IMR-90 (cell line): ENCODE results near the gene SRPK2. TPM values are rescaled to one million over a fixed set of nuclear protein-coding genes. Genes with fewer than 3 reads are reported as not detected.
A peak's percentile ranks its signal among the peaks of the same experiment; 100 is the strongest.

Source experiments
- ATAC-seq: fragments of 200-7000 bp; cut with Tn5 transposase; 2 replicates; pipeline ENCODE4 v1.9.1; 2020; ENCODE audit warnings: low read depth, mild to moderate bottlenecking, moderate library complexity
- Bru-seq: library from RNA; stranded (reverse); fragments of 400-500 nt; gene quantifications from one replicate; lab custom pipeline; 2021; lab: Mats Ljungman, UMichigan
- BruChase-seq, 2 experiments: library from RNA; stranded (reverse); fragments of 400-500 nt; gene quantifications; one replicate each; lab custom pipeline; 2021; lab: Mats Ljungman, UMichigan
- BruUV-seq: library from RNA; stranded (reverse); fragments of 400-500 nt; replicated peaks from 2 replicates; lab custom pipeline; 2021; lab: Mats Ljungman, UMichigan
- CTCF ChIA-PET: fragments of 300-600 bp; formaldehyde crosslinking; extraction: SDS; loops from one replicate; lab custom pipeline; 2021; ENCODE audit warnings: antibody characterized with exemption; lab: Yijun Ruan, JAX
- POLR2A ChIA-PET: fragments of 300-600 bp; sonication (Branson Sonifier 250); formaldehyde crosslinking; loops from one replicate; lab custom pipeline; 2022; ENCODE audit warnings: antibody characterized with exemption; ENCODE audit not compliant: unreplicated experiment; lab: Charles Lee
- DNase-seq: peaks from one replicate; pipeline ENCODE4 v3.0.0; 2013
- H2AFZ ChIP-seq: replicated peaks from 2 replicates; pipeline ENCODE3; 2013; ENCODE audit warnings: low read length, mild to moderate bottlenecking; ENCODE audit not compliant: poor library complexity
- H2AK5ac ChIP-seq: 2 replicates; pipeline ENCODE4 v1.6.1; 2013; ENCODE audit warnings: low read depth, low read length, inconsistent platforms
- H2AK9ac ChIP-seq: replicated peaks from 2 replicates; pipeline ENCODE3; 2013; ENCODE audit warnings: mild to moderate bottlenecking, low read depth, low read length, moderate library complexity; ENCODE audit not compliant: poor library complexity
- H2BK120ac ChIP-seq: 2 replicates; pipeline ENCODE4 v1.6.1; 2013; ENCODE audit warnings: low read depth, low read length, inconsistent platforms
- H2BK15ac ChIP-seq: 3 replicates; pipeline ENCODE4 v1.6.1; 2013; ENCODE audit warnings: low read depth, low read length, inconsistent platforms
- H2BK20ac ChIP-seq: 2 replicates; pipeline ENCODE4 v1.6.1; 2013; ENCODE audit warnings: low read depth, mild to moderate bottlenecking, inconsistent platforms, low read length, moderate library complexity
- H2BK5ac ChIP-seq: 2 replicates; pipeline ENCODE4 v1.6.1; 2013; ENCODE audit warnings: mild to moderate bottlenecking, low read depth, low read length, inconsistent platforms; ENCODE audit not compliant: poor library complexity, severe bottlenecking
- H3K14ac ChIP-seq: replicated peaks from 2 replicates; pipeline ENCODE4 v1.6.1; 2013; ENCODE audit warnings: low read depth, low read length, inconsistent platforms
- H3K18ac ChIP-seq: 2 replicates; pipeline ENCODE4 v1.6.1; 2013; ENCODE audit warnings: low read depth, low read length, control low read depth
- H3K23ac ChIP-seq: 2 replicates; pipeline ENCODE4 v1.6.1; 2013; ENCODE audit warnings: low read depth, low read length, inconsistent platforms
- H3K27ac ChIP-seq: 2 replicates; pipeline ENCODE4 v1.5.1; 2013; ENCODE audit warnings: mild to moderate bottlenecking, control low read depth, low read length; ENCODE audit not compliant: insufficient read depth
- H3K27me3 ChIP-seq: 2 replicates; pipeline ENCODE4 v1.6.1; 2013; ENCODE audit warnings: low read length; ENCODE audit not compliant: control insufficient read depth, insufficient read depth
- H3K36me3 ChIP-seq: 2 replicates; pipeline ENCODE4 v1.6.1; 2013; ENCODE audit warnings: low read length, mixed read lengths; ENCODE audit not compliant: control insufficient read depth, insufficient read depth
- H3K4ac ChIP-seq: 2 replicates; pipeline ENCODE4 v1.6.1; 2013; ENCODE audit warnings: low read depth, low read length, inconsistent platforms
- H3K4me1 ChIP-seq: 2 replicates; pipeline ENCODE4 v1.6.1; 2013; ENCODE audit warnings: low read length, mixed read lengths; ENCODE audit not compliant: control insufficient read depth, insufficient read depth
- H3K4me2 ChIP-seq: 2 replicates; pipeline ENCODE4 v1.6.1; 2013; ENCODE audit warnings: low read depth, mild to moderate bottlenecking, control low read depth, low read length, moderate library complexity
- H3K4me3 ChIP-seq: 2 replicates; pipeline ENCODE4 v1.5.1; 2013; ENCODE audit warnings: low read depth, mild to moderate bottlenecking, control low read depth, low read length, moderate library complexity; ENCODE audit not compliant: insufficient read depth
- H3K56ac ChIP-seq: 2 replicates; pipeline ENCODE4 v1.6.1; 2013; ENCODE audit warnings: low read length, inconsistent platforms; ENCODE audit not compliant: insufficient read depth; ENCODE audit errors: extremely low read depth
- H3K79me1 ChIP-seq, 2 experiments: 2 replicates each; pipeline ENCODE4 v1.6.1; 2013; ENCODE audit warnings: low read length in 2 of 2, inconsistent platforms in 1 of 2, low read depth in 1 of 2
- H3K9ac ChIP-seq: 2 replicates; pipeline ENCODE4 v1.6.1; 2013; ENCODE audit warnings: low read depth, low read length, control low read depth
- H3K9me1 ChIP-seq: 2 replicates; pipeline ENCODE4 v1.6.1; 2013; ENCODE audit warnings: low read length, inconsistent platforms; ENCODE audit not compliant: insufficient read depth
- H3K9me3 ChIP-seq: 2 replicates; pipeline ENCODE4 v1.6.1; 2013; ENCODE audit warnings: low read length; ENCODE audit not compliant: control insufficient read depth, insufficient read depth
- H4K20me1 ChIP-seq: 2 replicates; pipeline ENCODE4 v1.6.1; 2013; ENCODE audit warnings: low read length, inconsistent platforms; ENCODE audit not compliant: insufficient read depth
- H4K5ac ChIP-seq: 2 replicates; pipeline ENCODE4 v1.6.1; 2013; ENCODE audit warnings: mild to moderate bottlenecking, low read depth, low read length, control low read depth
- H4K8ac ChIP-seq, 2 experiments: 2 replicates each; pipeline ENCODE4 v1.6.1; 2013; ENCODE audit warnings: low read depth in 2 of 2, low read length in 2 of 2, control low read depth in 1 of 2, inconsistent platforms in 1 of 2
- H4K91ac ChIP-seq: 2 replicates; pipeline ENCODE4 v1.6.1; 2013; ENCODE audit warnings: low read depth, low read length, inconsistent platforms; ENCODE audit not compliant: insufficient read depth
- BHLHE40 ChIP-seq: fragments of 150-350 bp; IDR thresholded peaks from 2 replicates; pipeline ENCODE4 v1.6.1; 2016; ENCODE audit warnings: mild to moderate bottlenecking, low read depth, low read length
- MXI1 ChIP-seq: IDR thresholded peaks from 2 replicates; pipeline ENCODE4 v1.6.1; 2012; ENCODE audit warnings: low read depth, mild to moderate bottlenecking, low read length, moderate library complexity, borderline replicate concordance
- POLR2A ChIP-seq: IDR thresholded peaks from 2 replicates; pipeline ENCODE4 v1.6.1; 2012; ENCODE audit warnings: mild to moderate bottlenecking, low read depth, low read length
- WGBS, 2 experiments: methylation state at CpG; one replicate each; pipeline versions ENCODE4 v1.1.5 to v1.1.7; 2013; ENCODE audit warnings: missing lambda C conversion rate in 2 of 2; ENCODE audit not compliant: insufficient read length in 1 of 2; ENCODE audit errors: extremely low coverage in 2 of 2; 5-methylcytosine and 5-hydroxymethylcytosine counted together
- dilution Hi-C: fragments of 300-500 bp; cut with HindIII; formaldehyde crosslinking; loops from one replicate; pipeline ENCODE4 v1.14.3; 2018; ENCODE audit warnings: low sequenced_read_pairs; ENCODE audit not compliant: unreplicated experiment
- in situ Hi-C: fragments of 300-500 bp; cut with MboI; formaldehyde crosslinking; loops from 3 replicates; pipeline ENCODE4 v1.14.3; 2019; ENCODE audit warnings: low sequenced_read_pairs, inconsistent platforms, mixed read lengths
- intact Hi-C: fragments of 100-400 bp; cut with micrococcal nuclease; formaldehyde crosslinking; loops from 2 replicates; pipeline ENCODE4 v1.10.0; 2022
- long read RNA-seq: library from polyadenylated mRNA; unstranded; transcript quantifications from one replicate; pipeline ENCODE4 v2.0.0, GENCODE V29; 2021; ENCODE audit not compliant: unreplicated experiment
- polyA plus RNA-seq, 3 experiments: library from polyadenylated mRNA; depleted of rRNA; stranded (reverse); fragments of >200 nt; gene quantifications; 2 replicates each; pipeline ENCODE4 v1.2.3, GENCODE V29; 2012; ENCODE audit warnings: low replicate concordance in 1 of 3
- total RNA-seq: library from RNA; depleted of rRNA; stranded (reverse); fragments of >200 nt; gene quantifications from 2 replicates; pipeline ENCODE4 v1.2.3, GENCODE V29; 2012; rRNA removed
- TF ChIP-seq, protein P1 (sequence below): conservative IDR thresholded peaks from 2 replicates; pipeline ENCODE4 v1.5.1; 2012; ENCODE audit warnings: mild to moderate bottlenecking, low read depth, low read length, improper control_type of control experiment

The SRPK2 gene
- total RNA-seq (33.0 and 34.7 TPM in 2 replicates), polyA plus RNA-seq (2012; rRNA removed) (9.2 and 13.2 TPM in 2 replicates), Bru-seq, nascent RNA (percentile 91 among the genes with signal in this experiment), BruChase-seq, experiment 1, labeled RNA remaining after a 6-hour chase (percentile 95 among the genes with signal in this experiment), BruChase-seq, experiment 2, labeled RNA remaining after a 2-hour chase (percentile 92 among the genes with signal in this experiment)
- 3.0 and 5.2 TPM in 2 replicates for polyA plus RNA-seq (2012; cell fraction: cytosol; rRNA removed)
- 2.9 and 15.3 TPM in 2 replicates for polyA plus RNA-seq (2012; cell fraction: nucleus; rRNA removed; ENCODE audit: low replicate concordance)
- long read RNA-seq, transcript SRPK2-202 (16 exons, 3,650 nt): major isoform, 5 of 35 reads
- long read RNA-seq, partial matches to known transcripts: 21 of 35 reads
- long read RNA-seq, other reads (novel, unspliced or antisense): 7 of 35 reads

GRCh38 chr7:105388356-105389087 is at the start of gene SRPK2:
Gene SRPK2, minus strand, starts transcription at chr7:105388921.
- Histone ChIP-seq H3K14ac (0 out of 2 replicates have a peak within 1 kb of the TSS, but pooled peaks have one; percentile 70), H2BK120ac (no peak within 1 kb of the TSS), H3K9me1 (no peaks in the 10 kb centered on the region), H3K27me3 (no peaks in the 10 kb centered on the region), H3K18ac (no peak within 1 kb of the TSS), H3K4me3 (peak within 1 kb of the TSS; percentile 92), H4K91ac (no peak within 1 kb of the TSS), H2AFZ (peak within 1 kb of the TSS; percentile 97), H3K56ac (no peak within 1 kb of the TSS), H4K8ac (peak within 1 kb of the TSS in 1 of 2 experiments; percentile 69; a peak in 1 of 4 replicates), H3K9me3 (no peaks in the 10 kb centered on the region), H3K79me1 (peaks cover 11 to 24% of the 10 kb centered on the region in 2 experiments; a peak in 3 of 4 replicates), H4K5ac (peak within 1 kb of the TSS; percentile 23), H3K4ac (peak within 1 kb of the TSS; percentile 57), H3K27ac (peak within 1 kb of the TSS; percentile 58), H3K9ac (peak within 1 kb of the TSS; percentile 39), H3K4me2 (peak within 1 kb of the TSS; percentile 79), H4K20me1 (peaks cover 26% of the 10 kb centered on the region), H2BK15ac (no peak within 1 kb of the TSS), H3K36me3 (no peaks in the 10 kb centered on the region), H2BK20ac (no peak within 1 kb of the TSS), H2AK9ac (peak within 1 kb of the TSS; percentile 92), H2BK5ac (peak within 1 kb of the TSS; percentile 66), H2AK5ac (no peak within 1 kb of the TSS), H3K4me1 (no peaks in the 10 kb centered on the region), H3K23ac (peak within 1 kb of the TSS; percentile 60; the same call in 1 of the 2 replicates)
- DNase-seq (peak; percentile 31), ATAC-seq (peak; percentile 90)
- in situ Hi-C loops (no loop called here), dilution Hi-C loops (no loop called here), intact Hi-C loops (loop anchor here (2.0 to 5.0 kb wide), 2 partner anchors 134 to 654 kb away; partner anchors contain the start of gene PUS7)
- TF ChIP-seq BHLHE40 (no peak), MXI1 (peak; percentile 37; the same call in 1 of the 2 replicates), POLR2A (peak; percentile 18; the same call in 1 of the 2 replicates)
- TF ChIP-seq, protein P1, sequence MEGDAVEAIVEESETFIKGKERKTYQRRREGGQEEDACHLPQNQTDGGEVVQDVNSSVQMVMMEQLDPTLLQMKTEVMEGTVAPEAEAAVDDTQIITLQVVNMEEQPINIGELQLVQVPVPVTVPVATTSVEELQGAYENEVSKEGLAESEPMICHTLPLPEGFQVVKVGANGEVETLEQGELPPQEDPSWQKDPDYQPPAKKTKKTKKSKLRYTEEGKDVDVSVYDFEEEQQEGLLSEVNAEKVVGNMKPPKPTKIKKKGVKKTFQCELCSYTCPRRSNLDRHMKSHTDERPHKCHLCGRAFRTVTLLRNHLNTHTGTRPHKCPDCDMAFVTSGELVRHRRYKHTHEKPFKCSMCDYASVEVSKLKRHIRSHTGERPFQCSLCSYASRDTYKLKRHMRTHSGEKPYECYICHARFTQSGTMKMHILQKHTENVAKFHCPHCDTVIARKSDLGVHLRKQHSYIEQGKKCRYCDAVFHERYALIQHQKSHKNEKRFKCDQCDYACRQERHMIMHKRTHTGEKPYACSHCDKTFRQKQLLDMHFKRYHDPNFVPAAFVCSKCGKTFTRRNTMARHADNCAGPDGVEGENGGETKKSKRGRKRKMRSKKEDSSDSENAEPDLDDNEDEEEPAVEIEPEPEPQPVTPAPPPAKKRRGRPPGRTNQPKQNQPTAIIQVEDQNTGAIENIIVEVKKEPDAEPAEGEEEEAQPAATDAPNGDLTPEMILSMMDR: no peak
- ChIA-PET CTCF (interaction anchor here (0.9 to 1.6 kb wide), 2 partner anchors 10 to 201 kb away, joined by 3 to 5 read pairs; no protein-coding TSS in a partner anchor), POLR2A (no interaction called here)
- no TSS peak for BruUV-seq
- 0% methylated on average over 47 of the region's 113 CpGs; no CpG with 5 or more reads in 1 of the 2 experiments for WGBS, 2 experiments
